Hepatocyte (in vitro differentiated cells): ENCODE results near the gene TNFRSF1A. TPM values are rescaled to one million over a fixed set of nuclear protein-coding genes. Genes with fewer than 3 reads are reported as not detected.

Experiments used
- DNase-seq: peaks from one replicate; pipeline ENCODE4 v3.0.0-alpha.2; 2016; ENCODE audit warnings: low spot score
- H2AFZ ChIP-seq: fragments of 200-600 bp; sonication (generic); 2 replicates; pipeline ENCODE4 v1.6.0; 2016; ENCODE audit warnings: antibody characterized with exemption, mild to moderate bottlenecking
- H3K27ac ChIP-seq: fragments of 200-600 bp; sonication (generic); 2 replicates; pipeline ENCODE4 v1.5.1; 2016; ENCODE audit warnings: mild to moderate bottlenecking
- H3K27me3 ChIP-seq: fragments of 200-600 bp; sonication (generic); 2 replicates; pipeline ENCODE4 v1.6.1; 2016
- H3K36me3 ChIP-seq: fragments of 200-600 bp; sonication (generic); replicated peaks from 2 replicates; pipeline ENCODE4 v1.5.1; 2016; ENCODE audit warnings: low read depth; ENCODE audit not compliant: insufficient read depth
- H3K4me1 ChIP-seq: fragments of 200-600 bp; sonication (generic); 2 replicates; pipeline ENCODE4 v1.5.1; 2016; ENCODE audit warnings: mild to moderate bottlenecking, moderate library complexity; ENCODE audit not compliant: insufficient read depth
- H3K4me2 ChIP-seq: fragments of 200-600 bp; sonication (generic); 2 replicates; pipeline ENCODE4 v1.6.0; 2016
- H3K4me3 ChIP-seq: fragments of 200-600 bp; sonication (generic); 2 replicates; pipeline ENCODE4 v1.5.1; 2016; ENCODE audit warnings: mild to moderate bottlenecking
- H3K79me2 ChIP-seq: fragments of 200-600 bp; sonication (generic); 2 replicates; pipeline ENCODE4 v1.6.0; 2017; ENCODE audit warnings: mild to moderate bottlenecking
- H3K9me2 ChIP-seq: fragments of 200-600 bp; sonication (generic); replicated peaks from 2 replicates; pipeline ENCODE4 v1.6.0; 2017; ENCODE audit warnings: mild to moderate bottlenecking; ENCODE audit not compliant: insufficient read depth
- H3K9me3 ChIP-seq: fragments of 200-600 bp; sonication (generic); 2 replicates; pipeline ENCODE4 v1.5.1; 2016; ENCODE audit warnings: low read depth, mild to moderate bottlenecking
- H4K20me1 ChIP-seq: fragments of 200-600 bp; sonication (generic); 2 replicates; pipeline ENCODE4 v1.6.0; 2016; ENCODE audit warnings: mild to moderate bottlenecking; ENCODE audit not compliant: insufficient read depth, poor library complexity, severe bottlenecking
- CTCF ChIP-seq: fragments of 200-600 bp; sonication (generic); IDR thresholded peaks from 2 replicates; pipeline ENCODE4 v1.5.1; 2016; ENCODE audit warnings: antibody characterized with exemption, mild to moderate bottlenecking; ENCODE audit not compliant: poor library complexity
- EZH2 ChIP-seq: fragments of 200-600 bp; sonication (generic); IDR thresholded peaks from 2 replicates; pipeline ENCODE4 v1.6.1; 2016; ENCODE audit warnings: antibody characterized with exemption, mild to moderate bottlenecking, borderline replicate concordance
- EZH2phosphoT487 ChIP-seq: fragments of 200-600 bp; sonication (generic); IDR thresholded peaks from one replicate; pipeline ENCODE4 v1.6.1; 2018; ENCODE audit warnings: antibody characterized with exemption, mild to moderate bottlenecking, low read depth, moderate library complexity; ENCODE audit not compliant: unreplicated experiment, severe bottlenecking
- WGBS: methylation state at CpG from one replicate; pipeline ENCODE4 v1.1.6; 2016; ENCODE audit warnings: low lambda C conversion rate; ENCODE audit errors: missing lambda C conversion rate; 5-methylcytosine and 5-hydroxymethylcytosine counted together
- polyA plus RNA-seq: library from polyadenylated mRNA; unstranded; fragments of >200 nt; fragmentation: Nextera tagmentation; extraction: Ambion mirVana; gene quantifications from 2 replicates; pipeline ENCODE4 v1.2.1, GENCODE V29; 2016
- total RNA-seq: library from RNA; depleted of rRNA; stranded (reverse); fragments of >200 nt; gene quantifications from 2 replicates; pipeline ENCODE4 v1.2.3, GENCODE V29; 2014

Gene TNFRSF1A
- total and polyA plus RNA-seq, 2 experiments from 2014 or later = 147 to 168 TPM

GRCh38 chr12:6367969-6368892 is 26.4 kb upstream of the TNFRSF1A start:
- Histone ChIP-seq H3K4me2 (no peak overlapping the region), H4K20me1 (no peaks in the 10 kb centered on the region), H2AFZ (no peak overlapping the region), H3K79me2 (peaks cover 15% of the 10 kb centered on the region), H3K9me2 (no peaks in the 10 kb centered on the region), H3K4me3 (no peak overlapping the region), H3K9me3 (no peaks in the 10 kb centered on the region), H3K27me3 (no peaks in the 10 kb centered on the region), H3K36me3 (no peaks in the 10 kb centered on the region), H3K4me1 (peaks cover 26% of the 10 kb centered on the region), H3K27ac (no peak overlapping the region)
- 87% methylated on average over 15 of the region's 15 CpGs for WGBS
- TF ChIP-seq CTCF = no peak
- TF ChIP-seq EZH2phosphoT487 = no peak
- TF ChIP-seq EZH2 = no peak
- no peak for DNase-seq

- Histone ChIP-seq H3K79me2 (peaks cover 15% of the 10 kb centered on the region), H3K4me1 (peaks cover 24% of the 10 kb centered on the region), H4K20me1 (no peaks in the 10 kb centered on the region), H3K27ac (no peak overlapping the region), H3K36me3 (no peaks in the 10 kb centered on the region), H2AFZ (no peak overlapping the region), H3K4me3 (no peak overlapping the region), H3K27me3 (no peaks in the 10 kb centered on the region), H3K9me2 (no peaks in the 10 kb centered on the region), H3K9me3 (no peaks in the 10 kb centered on the region), H3K4me2 (no peak overlapping the region)
- no peak for DNase-seq
- WGBS = 68% methylated on average over 11 of the region's 11 CpGs
- TF ChIP-seq EZH2 (no peak), CTCF (peak; percentile 32)
Measured at GRCh38 chr12:6367065-6367968, 25.4 kb upstream of the TNFRSF1A start.

GRCh38 chr12:6364044-6364374 is 22.1 kb upstream of the TNFRSF1A start:
- Histone ChIP-seq H3K4me3 (peak overlapping the region; percentile 23), H2AFZ (peak overlapping the region; percentile 53), H3K9me2 (no peaks in the 10 kb centered on the region), H3K9me3 (no peaks in the 10 kb centered on the region), H3K79me2 (peaks cover 11% of the 10 kb centered on the region), H3K4me2 (peak overlapping the region; percentile 80), H3K36me3 (no peaks in the 10 kb centered on the region), H3K27ac (peak overlapping the region; percentile 97), H3K27me3 (no peaks in the 10 kb centered on the region), H3K4me1 (peaks cover 10% of the 10 kb centered on the region), H4K20me1 (no peaks in the 10 kb centered on the region)
- TF ChIP-seq EZH2 (no peak), CTCF (no peak), EZH2phosphoT487 (no peak)
- no peak for DNase-seq
- 47% methylated on average over 15 of the region's 15 CpGs for WGBS
